SIG-M5 (cell line): Measurements from ENCODE around the gene CTRB2.
"Not testable (repeated sequence)": the region's sequence is repeated elsewhere in the genome, so short reads cannot be mapped to it uniquely, and the experiment has no call there.

Experiments
- DNase-seq: peaks from one replicate; lab custom pipeline; 2025; lab: John Stamatoyannopoulos, UW

CTRB2 gene

GRCh38 chr16:75242436-75243078, 35.6 kb upstream of the CTRB2 start:
- DNase-seq = not testable (repeated sequence)

GRCh38 chr16:75241955-75242354, 35.0 kb upstream of the CTRB2 start:
- DNase-seq = no peak

GRCh38 chr16:75241412-75241811, 34.5 kb upstream of the CTRB2 start:
- DNase-seq = no peak

GRCh38 chr16:75240633-75241032, 33.7 kb upstream of the CTRB2 start:
- not testable (repeated sequence) for DNase-seq

- DNase-seq = no peak
These were observed 32.7 kb upstream of the CTRB2 start for GRCh38 chr16:75239542-75240122.

GRCh38 chr16:75238853-75239541, 32.0 kb upstream of the CTRB2 start:
- DNase-seq = no peak

GRCh38 chr16:75238132-75238852, 31.3 kb upstream of the CTRB2 start:
- no peak for DNase-seq

GRCh38 chr16:75237398-75238131, 30.6 kb upstream of the CTRB2 start:
- DNase-seq = no peak

GRCh38 chr16:75236736-75237397, 29.9 kb upstream of the CTRB2 start:
- DNase-seq = no peak

GRCh38 chr16:75236232-75236631, 29.3 kb upstream of the CTRB2 start:
- DNase-seq = no peak

GRCh38 chr16:75235721-75236193, 28.8 kb upstream of the CTRB2 start:
- DNase-seq = no peak

- DNase-seq = no peak
These were observed 28.1 kb upstream of the CTRB2 start for GRCh38 chr16:75234856-75235696.

GRCh38 chr16:75233611-75233938, 26.6 kb upstream of the CTRB2 start:
- DNase-seq = no peak

GRCh38 chr16:75231570-75231969, 24.6 kb upstream of the CTRB2 start:
- no peak for DNase-seq

- no peak for DNase-seq
These were observed 23.6 kb upstream of the CTRB2 start for GRCh38 chr16:75230471-75231110.

GRCh38 chr16:75229172-75230031, 22.4 kb upstream of the CTRB2 start:
- no peak for DNase-seq

GRCh38 chr16:75228143-75228976, 21.4 kb upstream of the CTRB2 start:
- no peak for DNase-seq
